Measurements from ENCODE around the gene TMED6. TPM values are rescaled to one million over a fixed set of nuclear protein-coding genes. Genes with fewer than 3 reads are reported as not detected.
A peak's percentile ranks its signal among the peaks of the same experiment; 100 is the strongest.

Gene TMED6
- total and polyA plus RNA-seq, 8 donors: 1.2 to 5.0 (median 3.4) TPM

DNA sequence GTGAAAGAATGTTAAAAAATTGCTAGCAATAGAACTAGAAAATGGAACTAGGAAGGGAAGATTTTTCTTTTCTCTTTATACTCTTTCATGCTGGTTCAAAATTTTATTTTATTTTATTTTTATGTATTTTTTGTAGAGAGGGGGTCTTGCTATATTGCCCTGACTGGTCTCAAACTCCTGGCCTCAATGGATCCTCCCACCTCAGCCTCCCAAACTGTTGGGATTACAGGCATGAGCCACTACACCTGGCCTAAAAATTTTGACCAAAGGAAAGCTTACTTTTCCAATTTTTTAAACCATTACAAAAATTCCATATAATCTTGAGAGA, 44.2 kb upstream of the TMED6 start:
- no peak overlapping the region for H3K4me3 ChIP-seq
- peak overlapping the region; percentile 81 to 84 for H3K27ac ChIP-seq
- no peaks in the 10 kb centered on the region for H3K9me3 ChIP-seq
- peaks cover 21 to 40% of the 10 kb centered on the region in 2 donors for H3K4me1 ChIP-seq
- TF ChIP-seq, protein P1, sequence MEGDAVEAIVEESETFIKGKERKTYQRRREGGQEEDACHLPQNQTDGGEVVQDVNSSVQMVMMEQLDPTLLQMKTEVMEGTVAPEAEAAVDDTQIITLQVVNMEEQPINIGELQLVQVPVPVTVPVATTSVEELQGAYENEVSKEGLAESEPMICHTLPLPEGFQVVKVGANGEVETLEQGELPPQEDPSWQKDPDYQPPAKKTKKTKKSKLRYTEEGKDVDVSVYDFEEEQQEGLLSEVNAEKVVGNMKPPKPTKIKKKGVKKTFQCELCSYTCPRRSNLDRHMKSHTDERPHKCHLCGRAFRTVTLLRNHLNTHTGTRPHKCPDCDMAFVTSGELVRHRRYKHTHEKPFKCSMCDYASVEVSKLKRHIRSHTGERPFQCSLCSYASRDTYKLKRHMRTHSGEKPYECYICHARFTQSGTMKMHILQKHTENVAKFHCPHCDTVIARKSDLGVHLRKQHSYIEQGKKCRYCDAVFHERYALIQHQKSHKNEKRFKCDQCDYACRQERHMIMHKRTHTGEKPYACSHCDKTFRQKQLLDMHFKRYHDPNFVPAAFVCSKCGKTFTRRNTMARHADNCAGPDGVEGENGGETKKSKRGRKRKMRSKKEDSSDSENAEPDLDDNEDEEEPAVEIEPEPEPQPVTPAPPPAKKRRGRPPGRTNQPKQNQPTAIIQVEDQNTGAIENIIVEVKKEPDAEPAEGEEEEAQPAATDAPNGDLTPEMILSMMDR (IDR thresholded peaks at IDR 0.05): peak; percentile 59 to 62
- ATAC-seq (no peak), DNase-seq (no peak)
- no peaks in the 10 kb centered on the region for H3K27me3 ChIP-seq
- no peaks in the 10 kb centered on the region for H3K36me3 ChIP-seq
- intact Hi-C loops (cut with DNase I): loop anchor here in 1 of 2 donors (10.0 kb wide), 1 partner anchor 359 kb away; the partner anchor contains the start of gene NOB1

DNA sequence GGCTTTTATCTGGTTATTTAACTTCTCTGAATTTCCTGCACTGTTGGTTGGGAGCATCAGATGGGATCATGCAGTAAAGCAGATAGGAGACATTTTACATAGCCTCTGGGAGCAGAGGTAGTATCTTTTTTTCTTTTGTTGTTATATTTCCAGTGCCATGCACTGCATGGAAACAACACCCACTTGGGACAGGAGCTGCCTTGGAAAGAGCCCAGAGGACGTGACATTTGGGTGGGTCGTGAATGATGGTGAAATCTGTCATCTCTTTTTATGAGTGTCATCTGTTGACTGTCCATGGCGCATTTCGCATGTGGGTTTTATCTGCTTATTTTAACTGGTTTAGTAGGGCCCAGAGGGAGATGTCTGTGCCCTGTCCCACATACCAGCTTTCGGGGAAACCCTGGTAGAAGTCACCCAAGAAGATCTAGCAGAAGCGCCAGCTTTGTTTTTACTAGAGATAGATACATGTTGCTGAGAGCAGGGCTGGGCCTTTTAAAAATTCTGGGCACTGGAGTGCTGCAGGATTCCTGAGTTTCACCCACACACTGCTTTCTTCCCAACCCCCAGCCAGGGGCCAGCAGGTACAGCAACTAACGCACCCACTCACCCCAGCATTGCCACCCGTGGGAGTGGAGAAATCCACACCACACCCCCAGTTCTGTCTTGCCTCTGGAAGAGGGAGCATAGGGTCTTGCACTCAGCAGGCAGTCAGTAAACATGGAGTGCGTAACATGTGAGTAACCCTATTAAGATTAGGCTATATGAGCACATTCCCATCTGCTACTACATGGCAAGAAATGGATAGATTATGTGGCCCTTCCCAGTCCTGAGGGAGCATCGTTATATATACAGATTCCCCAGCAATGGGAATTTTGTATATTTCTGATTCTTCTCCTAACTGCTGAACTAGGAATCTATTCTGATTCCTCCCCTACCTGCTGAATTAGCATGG, 42.6 kb upstream of the TMED6 start:
- intact Hi-C loops (cut with DNase I): loop anchor here in 1 of 2 donors (10.0 kb wide), 1 partner anchor 361 kb away; the partner anchor contains the start of gene NOB1

DNA sequence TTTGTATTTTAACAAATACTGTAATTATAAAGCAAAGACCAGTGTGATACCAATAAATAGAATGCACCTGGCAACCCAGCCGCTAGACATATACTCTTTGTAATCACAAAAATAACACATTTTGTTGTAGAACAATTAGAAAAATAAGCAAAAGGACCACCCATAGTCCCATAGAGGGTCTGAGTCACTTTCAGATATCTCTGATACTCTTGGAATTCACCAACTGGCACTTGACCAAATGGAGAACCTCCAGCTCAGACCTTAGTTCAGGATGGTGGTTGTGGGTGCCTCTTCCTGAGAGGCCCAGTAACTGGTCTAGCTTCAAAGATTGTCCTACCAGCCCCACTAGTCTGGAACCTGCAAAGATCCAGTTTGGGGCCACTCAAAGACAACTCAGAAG, 35.0 kb upstream of the TMED6 start:
- DNase-seq: no peak
- H3K4me1 ChIP-seq: peaks cover 0 to 38% of the 10 kb centered on the region in 2 donors
- TF ChIP-seq, protein P1 (IDR thresholded peaks at IDR 0.05): no peak
- H3K4me3 ChIP-seq: peak overlapping the region in 1 of 2 donors; percentile 65
- peak overlapping the region in 1 of 2 donors; percentile 88 for H3K27ac ChIP-seq
- no peaks in the 10 kb centered on the region for H3K27me3 ChIP-seq
- no peaks in the 10 kb centered on the region for H3K9me3 ChIP-seq
- peaks cover 0 to 28% of the 10 kb centered on the region in 2 donors for H3K36me3 ChIP-seq
- intact Hi-C loops (cut with DNase I): no loop called here
- ATAC-seq: no peak

More for the DNA sequence above, 42.6 kb upstream of the TMED6 start:
- TF ChIP-seq, protein P1 (IDR thresholded peaks at IDR 0.05): no peak
- H3K27ac ChIP-seq: no peak overlapping the region
- H3K4me1 ChIP-seq: peaks cover 21 to 34% of the 10 kb centered on the region in 2 donors
- H3K4me3 ChIP-seq: no peak overlapping the region
- H3K27me3 ChIP-seq: no peaks in the 10 kb centered on the region
- DNase-seq (peak in 1 of 4 donors; percentile 28), ATAC-seq (no peak)
- H3K36me3 ChIP-seq: no peaks in the 10 kb centered on the region
- no peaks in the 10 kb centered on the region for H3K9me3 ChIP-seq

DNA sequence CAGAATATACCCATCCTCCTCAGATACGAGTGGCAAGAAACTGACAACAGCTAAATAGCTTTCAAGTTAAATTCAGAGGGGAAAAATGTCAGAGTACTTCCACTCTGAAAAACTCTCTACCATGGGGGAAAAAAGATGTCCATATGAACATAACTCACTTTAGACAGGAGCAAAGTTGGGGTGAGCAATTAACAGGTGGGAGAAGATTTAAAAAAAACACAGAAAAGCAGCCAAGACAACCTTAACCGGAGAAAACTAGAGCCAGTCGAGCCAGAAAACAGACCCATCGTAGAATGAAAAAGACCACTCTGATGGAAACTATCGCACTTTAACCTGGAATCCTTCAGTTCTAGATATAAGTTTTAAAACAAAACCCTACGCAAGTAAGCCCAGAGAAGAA, 33.4 kb upstream of the TMED6 start:
- H3K27ac ChIP-seq: peak overlapping the region; percentile 79 to 88
- H3K4me3 ChIP-seq: peak overlapping the region; percentile 65 to 67
- H3K36me3 ChIP-seq: peaks cover 0 to 44% of the 10 kb centered on the region in 2 donors
- TF ChIP-seq, protein P1 (IDR thresholded peaks at IDR 0.05): no peak
- intact Hi-C loops (cut with DNase I): no loop called here
- no peaks in the 10 kb centered on the region for H3K27me3 ChIP-seq
- no peak for DNase-seq
- H3K9me3 ChIP-seq: no peaks in the 10 kb centered on the region
- H3K4me1 ChIP-seq: peaks cover 5 to 47% of the 10 kb centered on the region in 2 donors
- ATAC-seq: no peak

DNA sequence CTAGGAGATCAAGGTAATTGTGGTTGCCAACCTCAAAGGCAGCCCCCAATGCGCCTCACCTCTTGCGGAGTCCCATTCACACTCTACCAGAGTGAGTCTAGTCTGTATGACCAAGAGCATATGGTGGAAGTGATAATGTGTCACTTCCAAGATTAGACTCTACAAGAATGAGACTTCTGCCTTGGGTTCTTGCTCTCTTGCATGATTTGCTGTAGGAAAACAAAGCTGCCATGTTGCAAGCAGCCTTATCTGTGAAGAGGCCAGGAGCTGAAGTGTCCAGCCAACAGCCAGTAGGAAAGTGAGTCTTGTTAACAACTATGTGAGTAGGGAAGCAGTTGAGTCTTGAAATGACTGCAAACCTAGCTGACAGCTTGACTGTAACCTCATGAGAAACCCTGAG, 30.8 kb upstream of the TMED6 start:
- Histone ChIP-seq H3K36me3 (peaks cover 0 to 67% of the 10 kb centered on the region in 2 donors), H3K4me3 (no peak overlapping the region), H3K27ac (no peak overlapping the region), H3K27me3 (no peaks in the 10 kb centered on the region), H3K4me1 (peaks cover 5 to 47% of the 10 kb centered on the region in 2 donors), H3K9me3 (no peaks in the 10 kb centered on the region)
- DNase-seq (no peak), ATAC-seq (no peak)
- intact Hi-C loops (cut with DNase I): no loop called here
- TF ChIP-seq, protein P1 (IDR thresholded peaks at IDR 0.05): no peak

Measured in left lung (tissue), 10 donors.